Measurements from ENCODE around the gene FURIN.
"Not testable (repeated sequence)": the region's sequence is repeated elsewhere in the genome, so short reads cannot be mapped to it uniquely, and the experiment has no call there.

FURIN gene

GRCh38 chr15:90868261-90868689 is at the start of gene FURIN:
Gene FURIN (plus strand): TSS chr15:90868588. CDS start chr15:90875741, 7,153 bp downstream.
- in situ Hi-C loops (cut with HindIII; ENCODE audit: low sequenced_read_pairs) = no loop called here
- H3K4me3 ChIP-seq (ENCODE audit: low read depth, low read length) = no peak within 1 kb of the TSS
- DNase-seq (ENCODE audit: low read depth) = no peak
- TF ChIP-seq CTCF (IDR thresholded peaks at IDR 0.05; ENCODE audit: low read depth, low read length, missing control alignments) = no peak

GRCh38 chr15:90819390-90819789 is 49.0 kb upstream of the FURIN start:
- H3K4me3 ChIP-seq (ENCODE audit: low read depth, low read length) = no peak overlapping the region
- in situ Hi-C loops (cut with HindIII; ENCODE audit: low sequenced_read_pairs) = no loop called here
- no peak for DNase-seq (ENCODE audit: low read depth)
- TF ChIP-seq CTCF (IDR thresholded peaks at IDR 0.05; ENCODE audit: low read depth, low read length, missing control alignments) = no peak

- no peak for DNase-seq (ENCODE audit: low read depth)
- in situ Hi-C loops (cut with HindIII; ENCODE audit: low sequenced_read_pairs) = no loop called here
- H3K4me3 ChIP-seq (ENCODE audit: low read depth, low read length) = no peak overlapping the region
- no peak for TF ChIP-seq CTCF (IDR thresholded peaks at IDR 0.05; ENCODE audit: low read depth, low read length, missing control alignments)
These were observed 48.5 kb upstream of the FURIN start for GRCh38 chr15:90819850-90820249.

- in situ Hi-C loops (cut with HindIII; ENCODE audit: low sequenced_read_pairs) = no loop called here
- TF ChIP-seq CTCF (IDR thresholded peaks at IDR 0.05; ENCODE audit: low read depth, low read length, missing control alignments) = no peak
- H3K4me3 ChIP-seq (ENCODE audit: low read depth, low read length) = no peak overlapping the region
- no peak for DNase-seq (ENCODE audit: low read depth)
These were observed 47.9 kb upstream of the FURIN start for GRCh38 chr15:90820481-90820880.

GRCh38 chr15:90822204-90822955 is 46.0 kb upstream of the FURIN start:
- TF ChIP-seq CTCF (IDR thresholded peaks at IDR 0.05; ENCODE audit: low read depth, low read length, missing control alignments) = no peak
- no peak for DNase-seq (ENCODE audit: low read depth)
- in situ Hi-C loops (cut with HindIII; ENCODE audit: low sequenced_read_pairs) = no loop called here
- H3K4me3 ChIP-seq (ENCODE audit: low read depth, low read length) = no peak overlapping the region

- in situ Hi-C loops (cut with HindIII; ENCODE audit: low sequenced_read_pairs) = no loop called here
- no peak for DNase-seq (ENCODE audit: low read depth)
- TF ChIP-seq CTCF (IDR thresholded peaks at IDR 0.05; ENCODE audit: low read depth, low read length, missing control alignments) = no peak
- no peak overlapping the region for H3K4me3 ChIP-seq (ENCODE audit: low read depth, low read length)
These were observed 44.9 kb upstream of the FURIN start for GRCh38 chr15:90823455-90823974.

- DNase-seq (ENCODE audit: low read depth); in situ Hi-C loops (cut with HindIII; ENCODE audit: low sequenced_read_pairs); H3K4me3 ChIP-seq (ENCODE audit: low read depth, low read length): not testable (repeated sequence)
These were observed 43.1 kb upstream of the FURIN start for GRCh38 chr15:90825115-90825899.

GRCh38 chr15:90826206-90826885 is 42.0 kb upstream of the FURIN start:
- DNase-seq (ENCODE audit: low read depth); in situ Hi-C loops (cut with HindIII; ENCODE audit: low sequenced_read_pairs); H3K4me3 ChIP-seq (ENCODE audit: low read depth, low read length): not testable (repeated sequence)
